ENCODE measurements around the gene DDX49. TPM values are rescaled to one million over a fixed set of nuclear protein-coding genes. Genes with fewer than 3 reads are reported as not detected.

The DDX49 gene
- total and polyA plus RNA-seq, 10 donors = 31.0 to 48.0 (median 36.6) TPM

DNA sequence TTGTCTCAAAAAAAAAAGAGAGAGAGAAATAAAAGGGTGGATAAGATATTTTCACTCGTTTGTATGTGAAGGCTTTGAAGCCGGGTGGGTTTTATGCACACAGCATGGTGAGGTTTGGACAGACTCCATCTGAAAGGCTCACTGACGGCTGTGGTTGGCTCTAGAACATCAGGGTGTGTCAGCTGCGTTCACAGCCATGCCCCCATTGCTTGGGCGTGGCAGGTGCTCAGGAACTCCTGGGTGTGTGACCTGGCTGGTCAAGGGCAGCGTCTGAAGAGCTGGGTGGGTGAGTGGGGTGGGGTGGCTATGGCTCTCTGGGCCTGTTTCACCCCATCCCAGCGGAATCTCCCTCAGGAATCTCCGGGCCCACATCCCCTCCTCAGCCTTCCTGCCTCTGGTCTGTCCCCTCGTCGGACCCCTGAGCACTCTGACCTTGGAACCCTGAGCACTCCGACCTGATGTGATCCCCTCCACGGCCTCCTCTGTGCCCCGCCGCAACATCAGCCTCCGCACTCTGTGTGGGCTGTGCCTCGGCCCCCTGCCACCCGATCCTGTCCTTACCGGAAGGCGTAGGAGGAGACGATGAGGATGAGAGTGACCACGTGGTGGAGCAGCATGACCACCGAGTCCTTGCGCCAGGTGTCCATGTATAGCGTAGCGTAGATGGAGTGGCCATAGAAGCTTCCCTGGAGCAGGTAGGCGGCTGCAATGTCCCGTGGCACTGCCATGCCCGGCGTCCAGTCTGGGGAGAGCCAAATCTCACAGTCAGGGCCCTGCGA lies 35.8 kb upstream of the DDX49 start:
- no peak for DNase-seq

DNA sequence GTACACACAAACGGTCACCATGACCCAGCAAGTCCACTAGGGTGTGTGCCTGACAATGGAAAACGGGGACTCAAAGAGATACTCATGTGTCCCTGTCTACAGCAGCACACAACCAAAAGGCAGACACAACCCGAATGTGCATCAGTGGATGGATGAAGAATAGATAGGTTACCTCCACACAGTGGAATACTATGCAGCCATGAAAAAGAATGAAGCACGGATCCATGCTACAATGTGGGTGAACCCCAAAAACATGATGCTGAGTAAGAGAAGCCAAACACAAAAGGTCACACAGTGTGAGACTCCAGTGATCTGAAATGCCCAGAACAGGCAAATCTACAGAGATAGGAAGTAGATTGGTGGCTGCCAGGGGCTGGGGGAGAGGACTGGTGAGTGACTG lies 32.5 kb upstream of the DDX49 start:
- no peaks in the 10 kb centered on the region for H3K9me3 ChIP-seq
- intact Hi-C loops (cut with DNase I; ENCODE audit: low total_unique reads) = no loop called here
- no peak for DNase-seq
- TF ChIP-seq, protein P1, sequence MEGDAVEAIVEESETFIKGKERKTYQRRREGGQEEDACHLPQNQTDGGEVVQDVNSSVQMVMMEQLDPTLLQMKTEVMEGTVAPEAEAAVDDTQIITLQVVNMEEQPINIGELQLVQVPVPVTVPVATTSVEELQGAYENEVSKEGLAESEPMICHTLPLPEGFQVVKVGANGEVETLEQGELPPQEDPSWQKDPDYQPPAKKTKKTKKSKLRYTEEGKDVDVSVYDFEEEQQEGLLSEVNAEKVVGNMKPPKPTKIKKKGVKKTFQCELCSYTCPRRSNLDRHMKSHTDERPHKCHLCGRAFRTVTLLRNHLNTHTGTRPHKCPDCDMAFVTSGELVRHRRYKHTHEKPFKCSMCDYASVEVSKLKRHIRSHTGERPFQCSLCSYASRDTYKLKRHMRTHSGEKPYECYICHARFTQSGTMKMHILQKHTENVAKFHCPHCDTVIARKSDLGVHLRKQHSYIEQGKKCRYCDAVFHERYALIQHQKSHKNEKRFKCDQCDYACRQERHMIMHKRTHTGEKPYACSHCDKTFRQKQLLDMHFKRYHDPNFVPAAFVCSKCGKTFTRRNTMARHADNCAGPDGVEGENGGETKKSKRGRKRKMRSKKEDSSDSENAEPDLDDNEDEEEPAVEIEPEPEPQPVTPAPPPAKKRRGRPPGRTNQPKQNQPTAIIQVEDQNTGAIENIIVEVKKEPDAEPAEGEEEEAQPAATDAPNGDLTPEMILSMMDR (IDR thresholded peaks at IDR 0.05 in 8 of 11, conservative IDR thresholded peaks at IDR 0.05 in 3 of 11) = no peak
- TF ChIP-seq POLR2A (IDR thresholded peaks at IDR 0.05) = no peak
- TF ChIP-seq POLR2AphosphoS5 (IDR thresholded peaks at IDR 0.05) = no peak
- no peaks in the 10 kb centered on the region for H3K4me1 ChIP-seq
- H3K4me3 ChIP-seq = no peak overlapping the region
- H3K36me3 ChIP-seq = no peaks in the 10 kb centered on the region
- H3K27ac ChIP-seq = no peak overlapping the region
- WGBS, 5 donors = 87 to 97% (median 91%) methylated on average over 4 of the region's 4 CpGs
- peaks cover 0 to 14% (median 0%) of the 10 kb centered on the region in 7 donors for H3K27me3 ChIP-seq (replicated peaks in 1 of 7)

More for the DNA sequence above, 35.8 kb upstream of the DDX49 start:
- H3K4me3 ChIP-seq = no peak overlapping the region
- TF ChIP-seq, protein P1 (IDR thresholded peaks at IDR 0.05 in 8 of 11, conservative IDR thresholded peaks at IDR 0.05 in 3 of 11) = no peak
- TF ChIP-seq POLR2A (IDR thresholded peaks at IDR 0.05) (no peak), POLR2AphosphoS5 (IDR thresholded peaks at IDR 0.05) (no peak)
- 81 to 89% (median 84%) methylated on average over 29 to 30 of the region's 30 CpGs for WGBS, 5 donors
- intact Hi-C loops (cut with DNase I; ENCODE audit: low total_unique reads) = no loop called here
- H3K27ac ChIP-seq = no peak overlapping the region
- H3K9me3 ChIP-seq = no peaks in the 10 kb centered on the region
- H3K36me3 ChIP-seq = no peaks in the 10 kb centered on the region
- H3K4me1 ChIP-seq = no peaks in the 10 kb centered on the region
- H3K27me3 ChIP-seq (replicated peaks in 1 of 7) = peaks cover 0 to 6% (median 0%) of the 10 kb centered on the region in 7 donors

DNA sequence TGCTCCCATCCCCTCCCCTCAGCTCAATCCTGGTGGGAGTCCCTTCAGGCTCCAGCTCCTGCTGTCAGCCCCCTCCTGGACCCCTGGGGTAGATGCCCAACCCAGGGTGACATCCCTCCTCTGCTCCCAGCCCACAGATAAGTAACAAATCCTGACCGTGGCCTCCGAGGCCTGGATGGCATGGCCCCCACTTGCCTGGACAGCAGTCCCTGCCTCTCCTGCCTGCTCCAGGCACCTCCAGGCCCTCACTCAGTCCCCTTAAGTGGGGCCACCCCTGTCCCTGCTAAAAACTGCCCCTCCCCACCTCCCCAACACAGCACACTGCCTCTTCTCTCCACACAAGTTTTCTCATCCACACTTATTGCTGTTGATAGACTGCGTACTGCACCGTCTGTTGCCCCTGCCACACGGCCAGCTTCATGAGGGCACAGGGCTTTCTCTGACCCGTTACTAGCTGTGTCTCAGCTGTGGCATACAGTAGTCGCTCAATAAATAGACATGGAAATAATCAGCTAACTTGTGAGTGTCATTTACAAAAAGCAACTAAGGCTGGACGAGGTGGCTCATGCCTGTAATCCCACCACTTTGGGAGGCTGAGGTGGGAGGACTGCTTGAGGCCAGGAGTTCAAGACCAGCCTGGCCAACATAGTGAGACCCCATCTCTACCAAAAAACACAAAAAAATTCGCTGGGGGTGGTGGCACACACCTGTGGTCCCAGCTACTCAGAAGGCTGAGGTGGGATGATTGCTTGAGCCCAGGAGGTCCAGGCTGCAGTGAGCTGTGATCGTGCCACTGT lies 29.4 kb upstream of the DDX49 start:
- no peak overlapping the region for H3K27ac ChIP-seq
- no peaks in the 10 kb centered on the region for H3K36me3 ChIP-seq
- TF ChIP-seq, protein P1 (IDR thresholded peaks at IDR 0.05 in 8 of 11, conservative IDR thresholded peaks at IDR 0.05 in 3 of 11) = no peak
- TF ChIP-seq POLR2A (IDR thresholded peaks at IDR 0.05) (no peak), POLR2AphosphoS5 (IDR thresholded peaks at IDR 0.05) (no peak)
- intact Hi-C loops (cut with DNase I; ENCODE audit: low total_unique reads) = no loop called here
- H3K9me3 ChIP-seq = no peaks in the 10 kb centered on the region
- no peak overlapping the region for H3K4me3 ChIP-seq
- peaks cover 4 to 45% (median 14%) of the 10 kb centered on the region in 7 donors for H3K27me3 ChIP-seq (replicated peaks in 1 of 7)
- 78 to 86% (median 79%) methylated on average over 10 of the region's 10 CpGs for WGBS, 5 donors
- no peak for DNase-seq
- peaks cover 3 to 9% (median 5%) of the 10 kb centered on the region in 6 donors for H3K4me1 ChIP-seq
